Activated effector memory CD4-positive, alpha-beta T cell treated with Interleukin-2 at 50 U/mL for 16 hours (primary cell): Measurements from ENCODE around the gene FGF2.
"Not testable (repeated sequence)": the region's sequence is repeated elsewhere in the genome, so short reads cannot be mapped to it uniquely, and the experiment has no call there.

Experiments used
- DNase-seq: peaks from one replicate; pipeline ENCODE4 v3.0.0-alpha.2; 2020

FGF2 gene

DNA sequence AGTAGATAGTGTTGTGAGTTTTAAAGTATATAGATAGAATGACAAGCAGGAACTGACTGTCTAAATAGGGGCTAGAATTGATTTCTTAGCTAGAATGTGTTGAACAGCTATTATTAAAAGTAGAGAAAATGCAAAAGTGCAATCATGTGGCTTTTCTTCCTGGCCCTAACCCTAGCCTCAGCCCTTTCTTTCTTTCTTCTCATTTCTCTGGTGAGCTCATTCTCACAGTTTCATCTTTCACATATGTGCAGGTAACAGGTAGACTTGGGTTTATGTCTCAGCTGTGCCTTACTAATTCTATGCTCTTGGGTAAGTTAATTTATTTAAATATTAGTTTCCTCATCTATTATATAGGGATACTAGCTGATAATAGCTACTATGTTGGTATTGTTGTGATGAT, 24.9 kb downstream of the FGF2 start:
- no peak for DNase-seq

DNA sequence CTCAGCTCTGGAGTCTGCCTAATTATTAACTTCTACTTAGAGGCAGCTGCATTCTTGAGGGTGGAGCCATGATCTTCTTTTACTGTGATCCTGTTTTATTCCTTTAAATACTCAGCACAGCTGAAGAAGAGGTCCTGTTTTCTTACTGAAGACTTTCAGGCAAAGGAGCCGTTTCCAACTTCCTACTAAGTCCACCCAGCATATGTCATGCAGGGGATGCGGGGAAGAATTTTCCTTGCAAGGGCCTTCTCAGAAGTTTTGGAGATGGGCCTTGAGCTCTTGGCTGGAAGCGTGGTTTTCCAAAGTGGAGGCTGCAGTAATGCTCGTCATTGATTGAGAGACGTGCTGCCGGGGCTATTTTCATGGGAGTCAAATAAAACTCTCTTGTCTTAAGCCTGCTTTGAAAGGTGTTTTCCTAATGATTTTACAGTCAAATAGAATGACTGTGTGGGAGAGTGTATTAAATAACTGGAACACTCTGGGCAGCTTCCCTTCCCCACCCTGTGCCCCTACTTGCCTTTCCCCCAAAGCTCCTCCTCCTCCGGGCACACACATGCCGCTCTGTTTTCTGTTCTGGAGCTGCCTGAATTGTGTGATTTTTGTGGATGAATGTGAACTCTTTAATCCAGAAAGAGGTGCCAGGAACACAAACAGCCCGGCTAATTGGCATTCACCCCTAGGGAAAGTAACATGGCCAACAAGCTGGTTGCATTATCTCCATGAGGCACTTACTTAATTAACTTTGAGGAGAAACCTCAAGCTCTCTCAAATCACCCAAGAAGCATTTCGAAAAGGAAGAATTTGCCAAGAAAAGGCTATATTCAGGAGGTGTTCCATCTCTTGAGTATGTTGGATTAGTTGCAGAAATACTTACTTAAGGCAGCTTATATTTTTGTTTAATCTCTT, 28.1 kb downstream of the FGF2 start:
- DNase-seq, result no peak

GRCh38 chr4:122855353-122855890, 28.8 kb downstream of the FGF2 start:
- no peak for DNase-seq

GRCh38 chr4:122857160-122857559, 30.5 kb downstream of the FGF2 start:
- DNase-seq, result no peak

GRCh38 chr4:122858705-122859104, 32.1 kb downstream of the FGF2 start:
- DNase-seq, result no peak

DNA sequence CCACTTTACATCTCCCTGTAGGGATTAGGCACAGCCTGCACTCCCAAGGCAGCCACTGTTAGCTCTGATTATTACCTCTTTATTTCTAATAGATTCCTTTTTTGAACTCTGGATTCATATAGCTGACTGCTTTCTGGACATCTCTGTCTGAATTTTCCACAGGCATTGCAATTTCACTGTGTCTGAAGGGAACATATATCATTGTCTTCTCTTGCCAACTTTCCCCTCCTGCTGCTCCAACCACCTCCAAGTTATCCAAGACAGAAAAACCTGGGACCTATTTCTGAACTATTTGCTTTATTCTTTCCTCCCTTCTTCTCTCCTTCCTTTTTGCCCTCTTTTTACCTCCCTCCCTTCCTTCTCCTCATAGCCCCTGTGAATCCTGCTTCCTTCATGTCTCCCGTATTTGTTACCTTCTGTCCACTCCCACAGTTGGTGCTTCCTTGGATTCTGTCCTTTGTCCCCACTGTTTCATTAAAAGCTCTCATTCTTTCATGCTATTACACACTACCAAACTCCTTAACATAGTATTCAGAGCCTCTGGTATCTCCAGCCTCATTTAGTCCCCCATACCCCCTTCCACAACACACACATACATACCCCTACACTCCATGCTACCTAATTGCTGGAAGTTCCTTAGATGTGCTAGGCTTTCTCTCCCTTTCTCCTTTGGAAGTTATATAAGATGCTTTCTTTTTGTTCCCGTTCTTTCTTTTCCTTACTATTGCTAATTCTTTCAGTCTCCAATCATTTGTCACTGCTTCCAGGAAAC, 34.7 kb downstream of the FGF2 start:
- DNase-seq, result no peak

GRCh38 chr4:122863639-122864038, 37.0 kb downstream of the FGF2 start:
- DNase-seq, result no peak

- no peak for DNase-seq
Measured at GRCh38 chr4:122865425-122865824, 38.8 kb downstream of the FGF2 start.

GRCh38 chr4:122868235-122868634, 41.6 kb downstream of the FGF2 start:
- not testable (repeated sequence) for DNase-seq

DNA sequence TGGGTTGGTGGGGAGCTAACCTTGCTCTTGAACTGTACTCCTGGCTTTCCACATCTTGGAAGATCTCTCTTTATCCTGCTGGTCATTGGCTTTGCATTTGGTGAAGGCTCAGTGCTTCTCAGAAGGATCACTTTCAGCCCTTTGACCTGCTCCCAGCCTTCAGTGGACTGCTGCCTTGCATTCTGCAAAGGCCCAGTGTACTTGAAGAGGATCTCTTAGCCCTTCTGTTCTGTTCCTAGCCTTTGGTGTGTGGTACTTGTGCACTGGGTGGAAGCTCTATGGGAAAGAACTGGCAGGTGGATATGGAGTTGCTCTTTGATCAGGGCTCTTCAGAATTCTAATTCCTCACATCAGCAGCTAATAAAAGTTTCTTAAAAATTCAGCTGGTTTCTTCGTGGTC, 46.5 kb downstream of the FGF2 start:
- no peak for DNase-seq

- DNase-seq, result no peak
Measured at GRCh38 chr4:122873821-122874593, 47.4 kb downstream of the FGF2 start.

DNA sequence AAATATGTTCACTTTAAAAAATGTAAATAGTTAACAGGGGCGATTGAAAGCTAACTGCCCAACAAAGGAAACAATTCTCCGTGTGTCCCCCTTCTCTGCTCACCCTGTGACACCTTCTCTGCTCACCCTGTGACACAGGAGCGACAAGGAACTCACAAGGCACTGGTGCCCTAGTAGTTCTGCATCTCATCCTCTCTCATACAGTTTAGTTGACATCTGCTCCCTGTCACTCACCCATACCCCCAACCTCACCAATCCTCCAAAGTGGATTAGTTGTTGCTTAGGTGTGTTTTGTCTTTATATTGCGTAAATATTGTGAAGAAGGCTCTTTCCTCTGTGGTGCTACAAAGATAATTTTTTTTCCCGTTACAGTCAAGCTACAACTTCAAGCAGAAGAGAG, 49.3 kb downstream of the FGF2 start:
- no peak for DNase-seq

- DNase-seq, result no peak
Measured at GRCh38 chr4:122876456-122876855, 49.8 kb downstream of the FGF2 start.

- DNase-seq, result no peak
Measured at GRCh38 chr4:122879001-122879400, 52.4 kb downstream of the FGF2 start.

- no peak for DNase-seq
Measured at GRCh38 chr4:122882857-122883735, 56.5 kb downstream of the FGF2 start.

- DNase-seq, result no peak
Measured at GRCh38 chr4:122884499-122884898, 57.9 kb downstream of the FGF2 start.

GRCh38 chr4:122889726-122890125, 63.1 kb downstream of the FGF2 start:
- no peak for DNase-seq

GRCh38 chr4:122890147-122890795, 63.6 kb downstream of the FGF2 start:
- no peak for DNase-seq

- no peak for DNase-seq
Measured at GRCh38 chr4:122894827-122895226, 68.2 kb downstream of the FGF2 start.

DNA sequence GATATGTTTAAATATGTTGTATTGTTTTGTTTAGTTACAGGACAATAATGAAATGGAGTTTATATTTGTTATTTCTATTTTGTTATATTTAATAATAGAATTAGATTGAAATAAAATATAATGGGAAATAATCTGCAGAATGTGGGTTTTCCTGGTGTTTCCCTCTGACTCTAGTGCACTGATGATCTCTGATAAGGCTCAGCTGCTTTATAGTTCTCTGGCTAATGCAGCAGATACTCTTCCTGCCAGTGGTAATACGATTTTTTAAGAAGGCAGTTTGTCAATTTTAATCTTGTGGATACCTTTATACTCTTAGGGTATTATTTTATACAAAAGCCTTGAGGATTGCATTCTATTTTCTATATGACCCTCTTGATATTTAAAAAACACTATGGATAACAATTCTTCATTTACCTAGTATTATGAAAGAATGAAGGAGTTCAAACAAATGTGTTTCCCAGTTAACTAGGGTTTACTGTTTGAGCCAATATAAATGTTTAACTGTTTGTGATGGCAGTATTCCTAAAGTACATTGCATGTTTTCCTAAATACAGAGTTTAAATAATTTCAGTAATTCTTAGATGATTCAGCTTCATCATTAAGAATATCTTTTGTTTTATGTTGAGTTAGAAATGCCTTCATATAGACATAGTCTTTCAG, 68.8 kb downstream of the FGF2 start:
- DNase-seq, result no peak

GRCh38 chr4:122896270-122896669, 69.6 kb downstream of the FGF2 start:
- no peak for DNase-seq
